ENCODE measurements around the gene COG7.

Gene COG7

DNA sequence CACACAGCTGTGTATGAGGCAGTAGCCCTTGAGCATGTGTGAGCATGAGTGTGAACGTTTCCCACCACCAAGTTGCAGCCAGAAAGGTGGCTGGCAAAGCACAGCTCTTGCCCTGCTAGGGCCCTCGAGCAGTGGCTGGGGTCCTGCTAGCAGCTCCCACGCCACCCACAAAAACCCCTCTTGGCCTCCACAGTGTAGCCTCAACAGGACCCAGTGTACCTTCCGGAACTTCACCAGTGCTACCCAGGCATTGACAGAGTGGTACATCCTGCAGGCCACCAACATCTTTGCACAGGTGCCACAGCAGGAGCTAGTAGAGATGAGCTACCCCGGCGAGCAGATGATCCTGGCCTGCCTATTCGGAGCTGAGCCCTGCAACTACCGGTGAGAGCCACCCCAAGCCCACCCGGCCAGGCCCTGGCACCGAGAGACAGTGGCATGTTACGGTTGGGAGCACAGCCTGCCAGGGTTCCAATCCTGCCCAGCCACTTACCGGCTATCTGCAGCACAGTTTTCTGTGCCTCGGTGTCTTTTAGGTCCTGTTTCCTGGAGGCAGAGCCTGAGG lies 97.8 kb downstream of the COG7 start:
- TF ChIP-seq, protein P1, sequence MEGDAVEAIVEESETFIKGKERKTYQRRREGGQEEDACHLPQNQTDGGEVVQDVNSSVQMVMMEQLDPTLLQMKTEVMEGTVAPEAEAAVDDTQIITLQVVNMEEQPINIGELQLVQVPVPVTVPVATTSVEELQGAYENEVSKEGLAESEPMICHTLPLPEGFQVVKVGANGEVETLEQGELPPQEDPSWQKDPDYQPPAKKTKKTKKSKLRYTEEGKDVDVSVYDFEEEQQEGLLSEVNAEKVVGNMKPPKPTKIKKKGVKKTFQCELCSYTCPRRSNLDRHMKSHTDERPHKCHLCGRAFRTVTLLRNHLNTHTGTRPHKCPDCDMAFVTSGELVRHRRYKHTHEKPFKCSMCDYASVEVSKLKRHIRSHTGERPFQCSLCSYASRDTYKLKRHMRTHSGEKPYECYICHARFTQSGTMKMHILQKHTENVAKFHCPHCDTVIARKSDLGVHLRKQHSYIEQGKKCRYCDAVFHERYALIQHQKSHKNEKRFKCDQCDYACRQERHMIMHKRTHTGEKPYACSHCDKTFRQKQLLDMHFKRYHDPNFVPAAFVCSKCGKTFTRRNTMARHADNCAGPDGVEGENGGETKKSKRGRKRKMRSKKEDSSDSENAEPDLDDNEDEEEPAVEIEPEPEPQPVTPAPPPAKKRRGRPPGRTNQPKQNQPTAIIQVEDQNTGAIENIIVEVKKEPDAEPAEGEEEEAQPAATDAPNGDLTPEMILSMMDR (IDR thresholded peaks at IDR 0.05; ENCODE audit: low read depth, low read length): no peak
- no peak overlapping the region for H3K4me3 ChIP-seq (ENCODE audit: low read depth, low read length)

DNA sequence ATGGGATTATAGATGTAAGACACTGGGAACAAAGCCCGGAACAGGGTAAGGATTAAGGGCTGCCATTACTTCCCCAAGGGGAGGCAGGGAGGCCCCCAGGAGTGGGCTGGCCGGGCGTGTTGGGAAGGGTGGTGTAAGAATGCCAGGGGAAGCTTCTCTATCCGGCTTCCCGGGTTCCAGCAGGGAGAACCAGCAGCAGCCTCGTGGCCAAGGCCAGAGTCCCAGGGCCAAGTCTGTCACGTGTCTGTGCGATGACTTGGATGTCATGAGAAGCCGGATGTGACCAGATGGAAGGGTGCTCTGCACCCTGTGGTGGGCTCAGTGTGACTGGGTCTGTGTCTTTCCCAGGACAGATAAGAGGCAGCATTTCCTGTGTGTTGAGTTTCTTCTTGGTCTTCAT lies 98.7 kb downstream of the COG7 start:
- no peak overlapping the region for H3K4me3 ChIP-seq (ENCODE audit: low read depth, low read length)

DNA sequence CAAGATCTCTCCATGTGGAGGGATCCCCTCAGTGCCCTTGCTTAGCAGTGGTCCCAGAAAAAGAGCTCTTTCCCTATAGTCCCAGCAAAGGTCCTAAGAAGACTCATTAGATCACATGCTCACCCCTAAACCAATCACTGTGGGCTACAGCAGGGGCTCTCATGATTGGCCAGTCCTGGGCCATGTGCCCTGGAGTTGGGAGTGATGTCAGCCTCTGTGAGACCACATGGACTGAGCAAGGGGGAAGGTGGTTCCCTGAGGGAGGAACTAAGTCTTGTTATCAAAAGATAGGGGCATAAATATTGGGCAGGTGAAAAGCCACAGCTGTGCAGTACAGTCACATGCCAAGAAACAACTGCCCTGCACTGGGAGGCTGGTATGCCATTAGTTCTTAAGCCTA lies 99.5 kb downstream of the COG7 start:
- H3K4me3 ChIP-seq (ENCODE audit: low read depth, low read length): no peak overlapping the region
- TF ChIP-seq, protein P1 (IDR thresholded peaks at IDR 0.05; ENCODE audit: low read depth, low read length): no peak

More for the DNA sequence above, 98.7 kb downstream of the COG7 start:
- TF ChIP-seq, protein P1 (IDR thresholded peaks at IDR 0.05; ENCODE audit: low read depth, low read length): no peak

DNA sequence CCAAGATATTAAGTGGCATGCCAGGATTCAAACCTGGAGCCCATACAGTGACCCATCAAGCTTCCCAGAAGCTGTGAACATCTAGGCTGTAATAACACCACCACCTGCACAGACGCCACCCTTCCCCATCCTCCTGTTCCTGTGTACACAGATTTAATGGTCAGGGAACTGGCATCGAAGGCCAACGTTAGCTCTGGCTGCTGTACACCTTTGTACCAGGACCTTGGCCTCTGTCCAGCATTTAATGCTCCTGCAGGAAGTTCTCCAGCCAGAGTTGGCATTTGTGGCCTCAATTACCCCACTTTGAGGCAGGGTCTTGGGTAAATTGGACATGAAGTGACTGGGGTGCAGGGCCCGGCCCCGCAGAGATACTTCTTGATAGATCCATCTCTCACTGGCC lies 101.6 kb downstream of the COG7 start:
- no peak overlapping the region for H3K4me3 ChIP-seq (ENCODE audit: low read depth, low read length)
- TF ChIP-seq, protein P1 (IDR thresholded peaks at IDR 0.05; ENCODE audit: low read depth, low read length): no peak

DNA sequence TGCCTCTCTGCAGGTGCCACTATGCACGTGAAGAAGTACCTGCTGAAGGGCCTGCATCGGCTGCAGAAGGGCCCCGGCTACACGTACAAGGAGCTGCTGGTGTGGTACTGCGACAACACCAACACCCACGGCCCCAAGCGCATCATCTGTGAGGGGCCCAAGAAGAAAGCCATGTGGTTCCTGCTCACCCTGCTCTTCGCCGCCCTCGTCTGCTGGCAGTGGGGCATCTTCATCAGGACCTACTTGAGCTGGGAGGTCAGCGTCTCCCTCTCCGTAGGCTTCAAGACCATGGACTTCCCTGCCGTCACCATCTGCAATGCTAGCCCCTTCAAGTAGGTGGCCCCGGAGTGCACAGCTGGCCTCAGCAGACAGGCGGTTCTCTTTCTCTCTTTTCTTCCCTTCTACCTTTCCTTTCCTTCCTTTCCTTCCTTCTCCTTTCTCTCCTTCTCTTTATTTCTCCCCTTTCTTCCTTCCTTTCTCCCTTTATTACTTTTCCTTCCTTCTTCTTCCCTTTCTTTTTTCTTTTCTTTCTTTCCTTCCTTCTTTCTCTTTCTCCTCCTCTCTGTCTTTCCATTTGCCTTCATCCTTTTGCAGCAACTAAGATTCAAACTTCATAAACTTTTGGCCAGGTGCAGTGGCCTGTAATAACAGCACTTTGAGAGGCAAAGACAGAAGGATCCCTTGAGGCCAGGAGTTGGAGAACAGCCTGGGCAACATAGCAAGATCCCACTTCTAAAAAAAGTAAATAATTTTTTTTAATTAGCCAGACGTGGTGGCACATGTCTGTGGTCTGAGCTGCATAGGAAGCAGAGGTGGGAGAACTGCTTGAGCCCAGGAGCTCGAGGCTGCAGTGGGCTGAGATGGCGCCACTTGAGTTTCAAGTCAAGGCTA lies 104.2 kb downstream of the COG7 start:
- TF ChIP-seq, protein P1 (IDR thresholded peaks at IDR 0.05; ENCODE audit: low read depth, low read length): no peak
- H3K4me3 ChIP-seq (ENCODE audit: low read depth, low read length): no peak overlapping the region

DNA sequence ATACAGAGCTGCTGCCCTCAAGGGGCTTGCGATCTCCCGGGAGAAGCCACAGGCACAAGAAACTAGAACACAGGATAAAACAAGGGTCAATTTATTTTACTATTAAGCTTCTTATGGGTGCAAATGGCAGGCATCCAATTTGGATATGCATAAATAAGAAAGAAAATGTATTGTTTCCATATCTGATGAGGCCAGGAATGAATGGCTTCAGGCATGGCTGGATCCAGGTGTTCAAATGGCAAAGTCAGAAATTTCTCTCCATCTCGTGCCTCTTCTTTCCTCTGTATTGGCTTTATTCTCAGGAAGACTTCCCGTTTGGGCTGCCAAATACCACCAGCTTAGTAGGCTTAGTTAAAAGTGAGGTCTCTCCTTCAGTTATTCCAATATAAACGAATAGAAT lies 107.8 kb downstream of the COG7 start:
- TF ChIP-seq, protein P1 (IDR thresholded peaks at IDR 0.05; ENCODE audit: low read depth, low read length): no peak
- H3K4me3 ChIP-seq (ENCODE audit: low read depth, low read length): no peak overlapping the region

Data from WI38 (cell line).